ENCODE data around the gene RGL4. TPM values are rescaled to one million over a fixed set of nuclear protein-coding genes. Genes with fewer than 3 reads are reported as not detected.

RGL4 gene
- total and polyA plus RNA-seq, 2 of the 8 experiments (the other 6 are each of a cell fraction or from before 2014, with no cell fraction given) = not detected

DNA sequence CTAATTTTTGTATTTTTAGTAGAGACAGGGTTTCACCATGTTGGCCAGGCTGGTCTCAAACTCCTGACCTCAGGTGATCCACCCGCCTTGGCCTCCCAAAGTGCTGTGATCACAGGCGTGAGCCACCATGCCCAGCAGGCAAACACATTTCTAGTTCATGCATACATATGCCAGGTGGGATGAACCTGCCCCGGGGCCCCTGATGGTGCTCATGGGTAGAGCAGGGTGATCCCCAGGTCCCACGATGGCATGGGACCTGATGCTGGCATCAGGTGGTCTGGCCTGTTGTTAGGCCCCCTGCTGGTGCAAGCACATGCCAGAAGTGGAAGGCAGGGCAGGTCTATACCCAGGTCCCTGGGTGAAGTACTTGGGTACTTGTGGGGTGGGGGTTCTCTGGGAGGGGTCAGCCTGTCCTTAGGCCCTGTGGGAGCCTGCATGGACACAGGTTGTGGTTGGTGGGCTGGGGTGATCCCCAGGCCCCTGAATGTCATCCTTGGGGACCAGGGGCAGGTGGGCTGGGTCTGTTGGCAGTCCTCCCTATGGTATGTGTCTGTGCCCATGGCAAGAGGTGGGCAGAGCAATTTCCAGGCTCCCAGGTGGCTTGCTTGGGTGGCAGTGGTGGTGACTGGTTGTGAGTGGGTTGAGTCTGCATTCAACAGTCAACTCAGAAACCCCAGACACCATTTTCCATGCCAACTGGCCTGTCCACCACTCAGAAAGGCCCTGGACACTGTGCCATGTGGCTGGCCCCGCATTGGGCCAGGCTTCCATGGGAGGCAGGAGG, 9.6 kb upstream of the RGL4 start (continued):
- TF ChIP-seq SIX5 (IDR thresholded peaks at IDR 0.05; ENCODE audit: low read depth, low read length) (no peak), NANOG (IDR thresholded peaks at IDR 0.05; ENCODE audit: insufficient read depth, low read depth, low read length, poor library complexity, severe bottlenecking) (no peak), ZNF274 (IDR thresholded peaks at IDR 0.05; ENCODE audit: borderline replicate concordance, extremely low read depth, low read length) (no peak), TBP (IDR thresholded peaks at IDR 0.05; ENCODE audit: low read depth, low read length) (no peak), CEBPB (IDR thresholded peaks at IDR 0.05; ENCODE audit: low read depth, low read length) (no peak)

All from H1 (cell line).